GM10847 (cell line): Measurements from ENCODE around the gene PSMD3.

ENCODE experiments used
- POLR2A ChIP-seq: IDR thresholded peaks from 2 replicates; pipeline ENCODE4 v1.6.1; 2011; ENCODE audit not compliant: insufficient read length; ENCODE audit errors: extremely low read depth

Gene PSMD3

GRCh38 chr17:39980351-39981206 lies at the start of gene PSMD3:
Gene PSMD3, plus strand, starts transcription at chr17:39980807. Its CDS starts 164 bp downstream, at chr17:39980971.
- TF ChIP-seq POLR2A, result peak; percentile 76

GRCh38 chr17:39933912-39934311 lies 46.7 kb upstream of the PSMD3 start:
- TF ChIP-seq POLR2A, result no peak

GRCh38 chr17:39934324-39934723 lies 46.3 kb upstream of the PSMD3 start:
- no peak for TF ChIP-seq POLR2A

- no peak for TF ChIP-seq POLR2A
These were observed 44.7 kb upstream of the PSMD3 start for GRCh38 chr17:39935909-39936308.

GRCh38 chr17:39937447-39937846 lies 43.2 kb upstream of the PSMD3 start:
- no peak for TF ChIP-seq POLR2A

GRCh38 chr17:39938140-39938869 lies 42.3 kb upstream of the PSMD3 start:
- TF ChIP-seq POLR2A, result no peak

GRCh38 chr17:39939106-39939505 lies 41.5 kb upstream of the PSMD3 start:
- TF ChIP-seq POLR2A, result no peak

GRCh38 chr17:39939588-39940419 lies 40.8 kb upstream of the PSMD3 start:
- TF ChIP-seq POLR2A, result no peak

- no peak for TF ChIP-seq POLR2A
These were observed 36.8 kb upstream of the PSMD3 start for GRCh38 chr17:39943702-39944392.

GRCh38 chr17:39944393-39944711 lies 36.3 kb upstream of the PSMD3 start:
- no peak for TF ChIP-seq POLR2A

- TF ChIP-seq POLR2A, result no peak
These were observed 33.9 kb upstream of the PSMD3 start for GRCh38 chr17:39946551-39947330.

- TF ChIP-seq POLR2A, result no peak
These were observed 31.6 kb upstream of the PSMD3 start for GRCh38 chr17:39949028-39949427.

GRCh38 chr17:39950871-39951348 lies 29.7 kb upstream of the PSMD3 start:
- TF ChIP-seq POLR2A, result no peak
